Central memory CD8-positive, alpha-beta T cell (primary cell): ENCODE data around the gene DOK3.
A peak's percentile ranks its signal among the peaks of the same experiment; 100 is the strongest.

Experiments
- ATAC-seq: fragments of 150-1000 bp; cut with Tn5 transposase; replicated peaks from 2 replicates; pipeline ENCODE4 v1.10.0; 2022; ENCODE audit warnings: mild to moderate bottlenecking, moderate FRiP score, moderate number of reproducible peaks; ENCODE audit not compliant: poor library complexity, severe bottlenecking; ENCODE audit errors: extremely low read depth
- DNase-seq, 2 donors: peaks; one replicate each; pipeline ENCODE4 v3.0.0; 2021; ENCODE audit warnings: low spot score in 2 of 2
- H3K27ac Mint-ChIP-seq: one replicate; pipeline ENCODE4 v1.8.0; 2022; ENCODE audit warnings: low read depth, mild to moderate bottlenecking, moderate library complexity, mixed read lengths
- H3K27me3 Mint-ChIP-seq: one replicate; pipeline ENCODE4 v1.8.0; 2022; ENCODE audit warnings: mixed read lengths
- H3K36me3 Mint-ChIP-seq: one replicate; pipeline ENCODE4 v1.8.0; 2022; ENCODE audit warnings: mild to moderate bottlenecking, moderate library complexity, mixed read lengths; ENCODE audit not compliant: insufficient read depth
- H3K4me1 Mint-ChIP-seq: one replicate; pipeline ENCODE4 v1.8.0; 2022; ENCODE audit warnings: mixed read lengths
- H3K4me3 Mint-ChIP-seq: one replicate; pipeline ENCODE4 v1.8.0; 2022; ENCODE audit warnings: mild to moderate bottlenecking, moderate library complexity, mixed read lengths
- H3K9me3 Mint-ChIP-seq: one replicate; pipeline ENCODE4 v1.8.0; 2022; ENCODE audit warnings: mixed read lengths

Gene DOK3

DNA sequence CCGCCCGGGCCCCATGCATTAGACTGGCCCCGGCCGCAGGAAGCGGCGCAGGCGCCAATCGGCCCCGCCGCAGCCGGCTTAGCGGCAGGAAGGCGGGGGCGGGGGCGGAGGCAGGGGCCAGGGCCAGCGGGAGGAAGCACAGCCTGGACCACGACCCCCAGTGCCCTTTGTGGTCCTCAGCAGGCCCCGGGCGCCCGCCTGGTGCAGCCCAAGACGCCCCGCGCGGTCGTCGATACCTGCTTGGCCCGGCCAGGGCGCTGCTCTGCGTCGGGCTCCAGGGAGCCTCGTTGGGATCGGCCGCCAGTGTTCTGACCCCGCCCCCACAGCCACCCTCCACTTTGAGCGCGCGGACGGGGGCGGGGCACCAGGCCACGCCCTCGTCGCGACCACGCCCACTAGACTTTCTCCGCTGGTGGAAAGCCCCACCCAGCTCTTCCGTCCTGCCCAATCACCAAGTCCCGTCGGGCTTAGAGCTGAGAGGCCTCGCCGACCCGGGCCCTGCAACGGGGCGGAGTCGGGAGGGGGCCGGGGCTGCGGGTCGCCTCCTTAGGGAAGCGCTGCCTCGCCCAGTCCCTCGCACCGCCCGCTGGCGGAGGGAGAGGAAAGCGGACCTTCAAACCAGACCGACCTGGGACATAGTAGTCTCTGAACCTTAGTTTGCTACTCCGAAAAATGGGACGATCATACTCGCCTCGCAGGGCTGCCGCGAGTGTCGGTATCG lies 12.2 kb downstream of the DOK3 start, which contains the start of gene PDLIM7:
Gene PDLIM7 (minus strand): TSS at position 313 of the 721 bp plus-strand sequence. CDS start 1,092 bp downstream, outside the sequence.
- Mint-ChIP-seq H3K27me3 (no peaks in the 10 kb centered on the region), H3K4me3 (peak within 1 kb of the TSS; percentile 80), H3K9me3 (no peaks in the 10 kb centered on the region), H3K4me1 (peaks cover 39% of the 10 kb centered on the region), H3K27ac (no peak within 1 kb of the TSS), H3K36me3 (peaks cover 2% of the 10 kb centered on the region)
- DNase-seq = peak; percentile 86 to 87
- ATAC-seq = peak; percentile 78

DNA sequence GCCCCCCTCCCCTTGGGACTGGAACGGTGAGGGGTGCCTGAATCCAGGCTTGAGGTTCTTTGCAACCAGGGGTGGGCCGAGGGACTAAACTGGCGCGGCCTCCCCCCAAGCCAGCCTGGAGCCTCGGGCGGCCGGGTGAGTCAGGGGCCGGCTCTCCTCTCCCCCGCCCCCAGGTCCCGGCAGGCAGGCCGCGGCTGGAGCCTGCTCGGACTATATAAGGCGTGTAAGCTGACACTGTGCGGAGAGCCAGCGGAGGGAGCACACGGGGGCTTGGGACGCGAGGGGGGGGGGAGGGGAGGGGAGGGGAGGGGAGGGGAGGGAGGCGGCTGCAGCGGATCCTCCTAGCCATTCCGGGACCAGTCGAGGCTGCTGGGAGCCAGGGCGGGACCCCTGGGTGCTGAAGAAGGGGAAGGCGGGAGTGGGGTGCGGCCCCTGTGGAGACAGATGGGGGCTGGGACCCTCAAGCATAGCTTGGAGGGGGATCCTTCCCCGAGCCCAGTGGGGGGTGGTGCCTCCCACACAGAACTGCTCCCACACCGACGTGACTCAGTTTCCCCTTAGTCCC lies 12.8 kb downstream of the DOK3 start:
- no peak for ATAC-seq
- Mint-ChIP-seq H3K27me3 (no peaks in the 10 kb centered on the region), H3K27ac (no peak overlapping the region), H3K4me1 (peaks cover 39% of the 10 kb centered on the region), H3K9me3 (no peaks in the 10 kb centered on the region), H3K4me3 (peak overlapping the region; percentile 80), H3K36me3 (peaks cover 3% of the 10 kb centered on the region)
- no peak for DNase-seq

DNA sequence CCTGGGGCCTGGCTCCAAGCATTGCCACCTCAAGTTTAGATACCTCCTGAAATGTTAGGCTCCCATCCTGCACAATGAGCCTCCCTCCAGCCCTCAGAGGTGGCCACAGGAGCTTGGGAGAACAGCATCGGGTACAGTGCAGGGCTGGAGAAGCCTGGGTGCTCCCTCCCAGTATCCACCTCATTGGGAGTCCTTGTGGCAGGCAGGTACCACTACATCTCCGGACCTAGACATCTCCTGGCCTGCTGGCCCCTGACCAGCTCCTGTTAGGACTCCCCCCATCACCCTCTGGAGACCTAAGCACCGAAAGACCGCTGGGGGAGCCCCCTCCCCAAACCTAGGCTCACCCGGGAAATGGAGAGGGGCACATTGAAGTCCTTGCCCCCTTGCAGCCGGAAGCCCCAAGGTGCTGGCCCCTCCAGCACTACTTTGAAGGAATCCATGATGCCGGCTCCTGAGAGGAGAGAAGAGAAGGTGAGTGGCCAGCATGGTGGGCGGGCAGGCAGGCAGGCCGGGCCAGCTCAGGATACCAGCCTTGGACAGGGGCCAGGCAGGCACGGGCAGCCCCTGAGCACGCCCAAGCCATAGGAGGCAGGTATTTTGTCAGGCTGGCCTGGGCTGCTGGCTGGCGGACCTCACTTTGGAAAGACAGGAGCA lies 13.4 kb downstream of the DOK3 start:
- Mint-ChIP-seq H3K4me3 (peak overlapping the region; percentile 80), H3K36me3 (peaks cover 3% of the 10 kb centered on the region)

GRCh38 chr5:177495243-177496060 lies 14.2 kb downstream of the DOK3 start:
- Mint-ChIP-seq H3K36me3 (peaks cover 3% of the 10 kb centered on the region), H3K27me3 (no peaks in the 10 kb centered on the region), H3K4me1 (peaks cover 33% of the 10 kb centered on the region), H3K27ac (no peak overlapping the region), H3K9me3 (no peaks in the 10 kb centered on the region), H3K4me3 (peak overlapping the region; percentile 80)
- DNase-seq (no peak), ATAC-seq (no peak)

More for the DNA sequence above, 13.4 kb downstream of the DOK3 start:
- H3K4me1 Mint-ChIP-seq = peaks cover 39% of the 10 kb centered on the region
- no peaks in the 10 kb centered on the region for H3K9me3 Mint-ChIP-seq
- no peak for DNase-seq
- no peak for ATAC-seq
- H3K27ac Mint-ChIP-seq = no peak overlapping the region
- H3K27me3 Mint-ChIP-seq = no peaks in the 10 kb centered on the region

GRCh38 chr5:177494346-177495195 lies 15.1 kb downstream of the DOK3 start:
- H3K4me1 Mint-ChIP-seq = peaks cover 30% of the 10 kb centered on the region
- ATAC-seq = no peak

GRCh38 chr5:177493795-177494345 lies 15.8 kb downstream of the DOK3 start:
- Mint-ChIP-seq H3K36me3 (peaks cover 4% of the 10 kb centered on the region), H3K27me3 (no peaks in the 10 kb centered on the region), H3K9me3 (no peaks in the 10 kb centered on the region), H3K4me1 (peaks cover 27% of the 10 kb centered on the region), H3K4me3 (no peak overlapping the region), H3K27ac (no peak overlapping the region)
- DNase-seq (no peak), ATAC-seq (no peak)

More at GRCh38 chr5:177494346-177495195, 15.1 kb downstream of the DOK3 start:
- H3K4me3 Mint-ChIP-seq = no peak overlapping the region
- no peaks in the 10 kb centered on the region for H3K9me3 Mint-ChIP-seq
- H3K27me3 Mint-ChIP-seq = no peaks in the 10 kb centered on the region
- H3K27ac Mint-ChIP-seq = no peak overlapping the region
- no peak for DNase-seq
- H3K36me3 Mint-ChIP-seq = peaks cover 3% of the 10 kb centered on the region

DNA sequence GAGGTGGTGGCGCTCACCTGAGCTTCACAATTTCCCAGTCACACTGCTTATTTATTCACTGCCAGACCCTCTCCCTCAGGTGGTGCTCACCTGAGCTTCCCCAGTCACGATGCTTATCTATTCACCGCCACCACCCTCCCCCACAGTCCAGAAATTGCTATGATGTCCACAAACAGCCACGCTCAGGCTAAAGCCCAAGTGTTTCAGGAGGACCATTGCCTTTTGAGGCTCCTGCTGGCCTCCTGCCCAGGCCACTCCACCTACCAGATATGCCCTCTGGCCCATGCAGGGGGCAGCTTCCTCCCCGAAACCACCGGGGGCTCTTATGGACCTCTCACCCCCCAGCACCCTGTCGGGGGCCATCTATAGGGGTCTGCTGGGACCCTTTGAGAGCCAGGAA lies 16.8 kb downstream of the DOK3 start:
- ATAC-seq = no peak
- peaks cover 3% of the 10 kb centered on the region for H3K36me3 Mint-ChIP-seq

GRCh38 chr5:177491983-177492746 lies 17.5 kb downstream of the DOK3 start:
- no peak overlapping the region for H3K27ac Mint-ChIP-seq
- DNase-seq = no peak
- H3K4me1 Mint-ChIP-seq = peaks cover 14% of the 10 kb centered on the region
- no peak for ATAC-seq
- H3K4me3 Mint-ChIP-seq = no peak overlapping the region
- no peaks in the 10 kb centered on the region for H3K9me3 Mint-ChIP-seq
- H3K27me3 Mint-ChIP-seq = no peaks in the 10 kb centered on the region
- H3K36me3 Mint-ChIP-seq = peaks cover 3% of the 10 kb centered on the region

More for the DNA sequence above, 16.8 kb downstream of the DOK3 start:
- Mint-ChIP-seq H3K4me3 (no peak overlapping the region), H3K9me3 (no peaks in the 10 kb centered on the region), H3K27me3 (no peaks in the 10 kb centered on the region), H3K4me1 (peaks cover 17% of the 10 kb centered on the region), H3K27ac (no peak overlapping the region)
- DNase-seq = no peak

GRCh38 chr5:177491429-177491945 lies 18.1 kb downstream of the DOK3 start:
- peaks cover 13% of the 10 kb centered on the region for H3K4me1 Mint-ChIP-seq
- ATAC-seq = no peak
- DNase-seq = no peak

GRCh38 chr5:177490992-177491391 lies 18.6 kb downstream of the DOK3 start:
- Mint-ChIP-seq H3K27ac (no peak overlapping the region), H3K4me3 (no peak overlapping the region), H3K36me3 (peaks cover 3% of the 10 kb centered on the region), H3K4me1 (peaks cover 8% of the 10 kb centered on the region), H3K9me3 (no peaks in the 10 kb centered on the region), H3K27me3 (no peaks in the 10 kb centered on the region)
- ATAC-seq (no peak), DNase-seq (no peak)

More at GRCh38 chr5:177491429-177491945, 18.1 kb downstream of the DOK3 start:
- Mint-ChIP-seq H3K4me3 (no peak overlapping the region), H3K27me3 (no peaks in the 10 kb centered on the region), H3K36me3 (peaks cover 3% of the 10 kb centered on the region), H3K27ac (no peak overlapping the region), H3K9me3 (no peaks in the 10 kb centered on the region)
